ENCODE data around the gene CASP6.
"Not testable (repeated sequence)": the region's sequence is repeated elsewhere in the genome, so short reads cannot be mapped to it uniquely, and the experiment has no call there.

CASP6 gene

DNA sequence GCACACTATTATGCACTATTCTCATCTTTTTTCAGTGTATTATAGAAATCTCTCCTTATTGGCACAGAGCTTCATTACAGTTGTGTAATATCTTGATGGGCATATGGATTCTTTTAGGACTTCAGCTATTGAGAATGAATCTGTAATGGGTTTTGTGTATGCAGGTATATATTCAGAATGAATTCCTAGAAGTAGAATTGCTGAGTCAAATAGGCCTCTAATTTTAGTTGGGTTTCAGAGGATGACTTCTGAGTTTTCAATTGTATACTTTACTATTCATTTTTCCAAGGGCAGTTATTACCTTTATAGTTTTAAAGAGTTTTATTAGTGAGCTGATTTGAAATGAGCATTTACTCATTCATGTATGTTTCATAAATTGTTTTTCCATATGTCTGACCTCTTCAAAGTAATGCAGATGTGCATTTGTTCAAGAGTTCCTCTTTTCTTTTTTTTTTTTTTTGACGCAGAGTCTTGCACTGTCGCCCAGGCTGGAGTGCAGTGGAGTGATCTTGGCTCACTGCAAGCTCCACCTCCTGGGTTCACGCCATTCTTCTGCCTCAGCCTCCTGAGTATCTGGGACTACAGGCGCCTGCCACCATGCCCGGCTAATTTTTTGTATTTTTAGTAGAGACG is 19.5 kb downstream of the CASP6 start:
- no peak for DNase-seq (ENCODE audit: low read depth)
- TF ChIP-seq, protein P1, sequence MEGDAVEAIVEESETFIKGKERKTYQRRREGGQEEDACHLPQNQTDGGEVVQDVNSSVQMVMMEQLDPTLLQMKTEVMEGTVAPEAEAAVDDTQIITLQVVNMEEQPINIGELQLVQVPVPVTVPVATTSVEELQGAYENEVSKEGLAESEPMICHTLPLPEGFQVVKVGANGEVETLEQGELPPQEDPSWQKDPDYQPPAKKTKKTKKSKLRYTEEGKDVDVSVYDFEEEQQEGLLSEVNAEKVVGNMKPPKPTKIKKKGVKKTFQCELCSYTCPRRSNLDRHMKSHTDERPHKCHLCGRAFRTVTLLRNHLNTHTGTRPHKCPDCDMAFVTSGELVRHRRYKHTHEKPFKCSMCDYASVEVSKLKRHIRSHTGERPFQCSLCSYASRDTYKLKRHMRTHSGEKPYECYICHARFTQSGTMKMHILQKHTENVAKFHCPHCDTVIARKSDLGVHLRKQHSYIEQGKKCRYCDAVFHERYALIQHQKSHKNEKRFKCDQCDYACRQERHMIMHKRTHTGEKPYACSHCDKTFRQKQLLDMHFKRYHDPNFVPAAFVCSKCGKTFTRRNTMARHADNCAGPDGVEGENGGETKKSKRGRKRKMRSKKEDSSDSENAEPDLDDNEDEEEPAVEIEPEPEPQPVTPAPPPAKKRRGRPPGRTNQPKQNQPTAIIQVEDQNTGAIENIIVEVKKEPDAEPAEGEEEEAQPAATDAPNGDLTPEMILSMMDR (IDR thresholded peaks at IDR 0.05; ENCODE audit: low read length, missing control alignments) = no peak
- no peak overlapping the region for H3K4me3 ChIP-seq (replicated peaks; ENCODE audit: low read depth, low read length)

DNA sequence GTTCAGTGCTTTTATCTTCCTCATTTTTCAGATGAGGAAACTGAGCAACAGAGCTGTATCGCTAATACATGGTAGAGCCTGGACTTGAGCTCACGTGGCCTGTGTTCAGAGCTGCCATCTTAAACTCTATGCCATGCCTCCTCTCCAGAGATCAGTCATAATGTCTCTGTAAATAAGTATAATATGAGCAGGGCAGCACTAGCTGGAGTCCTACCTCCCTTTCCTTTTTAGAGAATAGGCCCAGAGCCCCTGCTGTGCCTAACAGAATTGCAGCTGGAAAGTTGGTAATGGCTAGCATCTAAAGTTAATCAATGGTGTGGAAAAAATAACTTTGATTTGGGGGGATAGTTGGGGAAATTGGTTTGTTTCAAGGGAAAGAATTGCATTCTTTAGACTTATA is 20.4 kb downstream of the CASP6 start:
- no peak overlapping the region for H3K4me3 ChIP-seq (replicated peaks; ENCODE audit: low read depth, low read length)
- TF ChIP-seq, protein P1 (IDR thresholded peaks at IDR 0.05; ENCODE audit: low read length, missing control alignments) = no peak
- no peak for DNase-seq (ENCODE audit: low read depth)

DNA sequence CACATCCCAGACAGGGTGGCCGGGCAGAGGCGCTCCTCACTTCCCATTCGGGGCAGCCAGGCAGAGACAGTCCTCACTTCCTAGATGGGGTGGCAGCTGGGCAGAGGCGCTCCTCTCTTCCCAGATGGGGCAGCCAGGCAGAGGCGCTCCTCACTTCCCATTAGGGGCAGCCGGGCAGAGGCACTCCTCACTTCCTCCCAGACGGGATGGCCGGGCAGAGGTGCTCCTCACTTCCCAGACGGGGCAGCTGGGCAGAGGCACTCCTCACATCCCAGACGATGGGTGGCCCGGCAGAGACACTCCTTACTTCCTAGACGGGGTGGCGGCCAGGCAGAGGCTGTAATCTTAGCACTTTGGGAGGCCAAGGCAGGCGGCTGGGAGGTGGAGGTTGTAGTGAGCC is 24.3 kb downstream of the CASP6 start:
- DNase-seq (ENCODE audit: low read depth); H3K4me3 ChIP-seq (replicated peaks; ENCODE audit: low read depth, low read length): not testable (repeated sequence)

DNA sequence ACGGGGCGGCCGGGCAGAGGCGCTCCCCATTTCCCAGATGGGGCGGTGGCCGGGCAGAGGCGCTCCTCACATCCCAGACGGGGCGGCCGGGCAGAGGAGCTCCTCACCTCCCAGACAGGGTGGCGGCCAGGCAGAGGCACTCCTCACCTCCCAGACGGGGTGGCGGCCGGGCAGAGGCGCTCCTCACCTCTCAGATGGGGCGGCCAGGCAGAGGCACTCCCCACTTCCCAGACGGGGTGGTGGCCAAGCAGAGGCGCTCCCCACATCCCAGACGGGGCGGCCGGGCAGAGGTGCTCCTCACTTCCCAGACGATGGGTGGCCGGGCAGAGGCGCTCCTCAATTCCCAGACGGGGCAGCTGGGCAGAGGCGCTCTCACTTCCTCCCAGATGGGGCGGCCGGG is 24.8 kb downstream of the CASP6 start:
- DNase-seq (ENCODE audit: low read depth); H3K4me3 ChIP-seq (replicated peaks; ENCODE audit: low read depth, low read length): not testable (repeated sequence)

DNA sequence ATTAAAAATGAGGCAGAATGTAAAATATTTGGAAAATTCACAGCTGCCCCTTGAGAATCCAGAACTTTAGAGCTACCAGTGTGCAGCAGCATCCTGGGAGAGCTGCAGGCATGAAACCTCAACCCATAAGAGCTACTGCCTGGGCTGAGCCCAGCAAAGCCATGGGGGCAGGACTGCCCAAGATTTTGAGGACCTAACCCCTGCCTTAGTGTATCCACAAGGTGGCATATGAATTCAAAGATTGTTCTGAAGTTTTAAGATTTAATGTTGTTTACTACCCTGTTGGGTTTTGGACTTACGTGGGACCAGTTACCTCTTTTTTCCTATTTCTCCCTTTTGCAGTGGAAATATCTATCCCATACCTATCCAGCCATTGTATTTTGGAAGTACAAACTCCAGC is 26.4 kb downstream of the CASP6 start:
- no peak overlapping the region for H3K4me3 ChIP-seq (replicated peaks; ENCODE audit: low read depth, low read length)
- DNase-seq (ENCODE audit: low read depth) = no peak
- TF ChIP-seq, protein P1 (IDR thresholded peaks at IDR 0.05; ENCODE audit: low read length, missing control alignments) = no peak

DNA sequence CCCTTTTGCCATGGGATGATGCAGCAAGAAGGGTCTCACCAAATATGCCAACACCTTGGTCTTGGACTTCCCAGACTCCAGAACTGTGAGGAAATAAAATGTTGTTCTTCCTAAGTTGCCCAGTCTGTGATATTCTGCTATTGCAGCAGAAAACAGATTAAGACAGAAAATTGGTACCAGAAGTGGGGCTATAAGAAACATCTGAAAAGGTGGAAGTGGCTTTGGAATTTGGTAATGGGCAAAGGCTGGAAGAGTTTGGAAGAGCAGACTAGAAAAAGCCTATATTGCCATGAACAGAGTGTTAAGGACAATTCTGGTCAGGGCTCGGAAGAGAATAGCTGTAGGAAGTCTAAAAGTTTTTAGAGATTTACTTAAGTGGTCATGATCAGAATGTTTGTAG is 27.4 kb downstream of the CASP6 start:
- H3K4me3 ChIP-seq (replicated peaks; ENCODE audit: low read depth, low read length) = no peak overlapping the region
- DNase-seq (ENCODE audit: low read depth) = no peak
- TF ChIP-seq, protein P1 (IDR thresholded peaks at IDR 0.05; ENCODE audit: low read length, missing control alignments) = no peak

DNA sequence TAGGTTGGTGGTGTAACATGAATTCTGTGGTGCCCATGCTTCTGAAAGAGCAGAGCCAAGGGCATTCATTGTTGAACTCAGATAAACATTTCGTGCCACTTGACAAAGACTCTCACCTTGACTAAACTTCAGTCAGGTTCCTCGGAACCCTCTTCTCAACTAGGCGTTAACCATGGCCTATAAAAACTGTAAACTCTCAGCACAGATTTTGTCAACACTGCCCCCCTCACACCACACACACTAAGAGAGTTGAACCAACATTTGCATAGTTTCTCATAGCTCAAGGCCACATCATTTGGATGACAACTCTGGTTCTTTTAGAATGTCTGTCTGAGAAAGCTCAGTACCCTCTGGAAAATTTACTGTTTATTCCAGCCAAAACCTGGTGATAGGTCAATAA is 28.1 kb downstream of the CASP6 start:
- DNase-seq (ENCODE audit: low read depth) = no peak
- no peak overlapping the region for H3K4me3 ChIP-seq (replicated peaks; ENCODE audit: low read depth, low read length)
- TF ChIP-seq, protein P1 (IDR thresholded peaks at IDR 0.05; ENCODE audit: low read length, missing control alignments) = no peak

DNA sequence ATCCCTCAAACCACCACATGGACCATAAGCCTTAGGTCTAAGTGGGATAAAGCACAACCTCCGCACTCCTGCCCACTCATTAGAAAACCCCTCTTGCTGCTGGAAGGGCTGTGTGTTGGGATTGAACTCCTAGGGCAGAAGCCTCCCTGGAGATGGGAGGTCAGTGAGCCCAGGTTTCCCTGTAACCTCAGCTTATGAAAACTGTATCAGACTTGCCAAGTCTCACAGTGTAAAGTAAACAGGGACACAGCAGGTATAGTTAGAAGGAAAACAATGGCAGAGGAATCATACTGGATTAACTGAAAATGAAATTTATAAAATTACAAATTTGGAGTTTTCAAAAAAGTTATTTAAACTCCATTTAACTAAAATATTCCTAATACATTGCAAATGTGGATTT is 29.9 kb downstream of the CASP6 start:
- H3K4me3 ChIP-seq (replicated peaks; ENCODE audit: low read depth, low read length) = no peak overlapping the region
- no peak for DNase-seq (ENCODE audit: low read depth)
- TF ChIP-seq, protein P1 (IDR thresholded peaks at IDR 0.05; ENCODE audit: low read length, missing control alignments) = no peak
